SK-N-SH treated with all-trans-retinoic acid at 6 μM for 48 hours (cell line): ENCODE measurements around the gene CUTA.

ENCODE experiments used
- ARNTL ChIP-seq: fragments of 450-650 bp; formaldehyde crosslinking; IDR thresholded peaks from 2 replicates; pipeline ENCODE4 v1.5.0; 2020; ENCODE audit warnings: low read depth, mild to moderate bottlenecking, moderate library complexity, borderline replicate concordance
- ESRRG ChIP-seq: fragments of 250-450 bp; sonication (Bioruptor Pico); IDR thresholded peaks from 2 replicates; pipeline ENCODE4 v1.6.1; 2021; ENCODE audit warnings: mild to moderate bottlenecking
- GLIS3 ChIP-seq: fragments of 250-450 bp; sonication (Bioruptor Pico); IDR thresholded peaks from 2 replicates; pipeline ENCODE4 v1.5.0; 2020; ENCODE audit warnings: mild to moderate bottlenecking, moderate library complexity
- ISL1 ChIP-seq: fragments of 250-450 bp; sonication (Bioruptor Pico); IDR thresholded peaks from 2 replicates; pipeline ENCODE4 v2.1.2; 2022; ENCODE audit warnings: mild to moderate bottlenecking, moderate library complexity
- POU6F1 ChIP-seq: fragments of 250-450 bp; sonication (Bioruptor Pico); IDR thresholded peaks from 2 replicates; pipeline ENCODE4 v1.8.0; 2021; ENCODE audit warnings: low read depth, mild to moderate bottlenecking, moderate library complexity, borderline replicate concordance
- RARB ChIP-seq: fragments of 250-450 bp; sonication (Bioruptor Pico); IDR thresholded peaks from 2 replicates; pipeline ENCODE4 v1.8.0; 2021; ENCODE audit warnings: mild to moderate bottlenecking, moderate library complexity
- ZFP3 ChIP-seq: fragments of 250-450 bp; sonication (Bioruptor Pico); IDR thresholded peaks from 2 replicates; pipeline ENCODE4 v1.5.0; 2020; ENCODE audit warnings: mild to moderate bottlenecking, moderate library complexity
- ZFP30 ChIP-seq: fragments of 450-650 bp; formaldehyde crosslinking; IDR thresholded peaks from 2 replicates; pipeline ENCODE4 v1.5.0; 2022; ENCODE audit warnings: mild to moderate bottlenecking, moderate library complexity
- ZNF565 ChIP-seq: fragments of 450-650 bp; formaldehyde crosslinking; conservative IDR thresholded peaks from 2 replicates; pipeline ENCODE4 v1.5.0; 2020; ENCODE audit warnings: low read depth, mild to moderate bottlenecking, moderate library complexity
- ZNF70 ChIP-seq: fragments of 450-650 bp; formaldehyde crosslinking; IDR thresholded peaks from 2 replicates; pipeline ENCODE4 v1.5.0; 2020; ENCODE audit warnings: mild to moderate bottlenecking, moderate library complexity
- TF ChIP-seq, protein P1 (sequence below): fragments of 250-450 bp; sonication (Bioruptor Pico); IDR thresholded peaks from 2 replicates; pipeline ENCODE4 v1.5.1; 2020; ENCODE audit warnings: low read depth, mild to moderate bottlenecking, moderate library complexity
- TF ChIP-seq, protein P2 (sequence below): fragments of 250-450 bp; sonication (Bioruptor Pico); IDR thresholded peaks from 2 replicates; pipeline ENCODE4 v1.5.1; 2021; ENCODE audit warnings: mild to moderate bottlenecking, moderate library complexity

DNA sequence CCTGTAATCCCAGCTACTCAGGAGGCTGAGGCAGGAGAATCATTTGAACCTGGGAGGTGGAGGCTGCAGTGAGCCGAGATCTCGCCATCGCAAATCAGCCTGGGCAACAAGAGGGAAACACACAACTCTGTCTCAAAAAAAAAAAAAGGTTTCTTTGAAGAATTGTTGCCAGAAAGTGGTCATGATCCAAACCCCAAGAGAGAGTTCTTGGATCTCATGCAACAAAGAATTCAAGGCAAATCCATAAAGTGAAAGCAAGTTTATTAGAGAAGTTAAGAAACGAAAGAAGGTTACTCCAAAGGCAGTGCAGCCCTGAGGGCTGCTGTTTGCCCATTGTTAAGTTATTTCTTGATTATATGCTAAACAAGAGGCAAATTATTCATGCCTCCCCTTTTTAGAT, 40.7 kb downstream of the CUTA start:
- TF ChIP-seq ZFP30 (no peak), ZNF565 (CRISPR knock-in tag) (no peak), ISL1 (no peak), ZFP3 (CRISPR knock-in tag) (no peak), ZNF70 (CRISPR knock-in tag) (no peak), RARB (CRISPR knock-in tag) (no peak), GLIS3 (CRISPR knock-in tag) (no peak), ESRRG (CRISPR knock-in tag) (no peak), ARNTL (CRISPR knock-in tag) (no peak), POU6F1 (CRISPR knock-in tag) (no peak)
- TF ChIP-seq, protein P1, sequence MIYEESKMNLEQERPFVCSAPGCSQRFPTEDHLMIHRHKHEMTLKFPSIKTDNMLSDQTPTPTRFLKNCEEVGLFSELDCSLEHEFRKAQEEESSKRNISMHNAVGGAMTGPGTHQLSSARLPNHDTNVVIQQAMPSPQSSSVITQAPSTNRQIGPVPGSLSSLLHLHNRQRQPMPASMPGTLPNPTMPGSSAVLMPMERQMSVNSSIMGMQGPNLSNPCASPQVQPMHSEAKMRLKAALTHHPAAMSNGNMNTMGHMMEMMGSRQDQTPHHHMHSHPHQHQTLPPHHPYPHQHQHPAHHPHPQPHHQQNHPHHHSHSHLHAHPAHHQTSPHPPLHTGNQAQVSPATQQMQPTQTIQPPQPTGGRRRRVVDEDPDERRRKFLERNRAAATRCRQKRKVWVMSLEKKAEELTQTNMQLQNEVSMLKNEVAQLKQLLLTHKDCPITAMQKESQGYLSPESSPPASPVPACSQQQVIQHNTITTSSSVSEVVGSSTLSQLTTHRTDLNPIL (CRISPR knock-in tag), result no peak
- TF ChIP-seq, protein P2, sequence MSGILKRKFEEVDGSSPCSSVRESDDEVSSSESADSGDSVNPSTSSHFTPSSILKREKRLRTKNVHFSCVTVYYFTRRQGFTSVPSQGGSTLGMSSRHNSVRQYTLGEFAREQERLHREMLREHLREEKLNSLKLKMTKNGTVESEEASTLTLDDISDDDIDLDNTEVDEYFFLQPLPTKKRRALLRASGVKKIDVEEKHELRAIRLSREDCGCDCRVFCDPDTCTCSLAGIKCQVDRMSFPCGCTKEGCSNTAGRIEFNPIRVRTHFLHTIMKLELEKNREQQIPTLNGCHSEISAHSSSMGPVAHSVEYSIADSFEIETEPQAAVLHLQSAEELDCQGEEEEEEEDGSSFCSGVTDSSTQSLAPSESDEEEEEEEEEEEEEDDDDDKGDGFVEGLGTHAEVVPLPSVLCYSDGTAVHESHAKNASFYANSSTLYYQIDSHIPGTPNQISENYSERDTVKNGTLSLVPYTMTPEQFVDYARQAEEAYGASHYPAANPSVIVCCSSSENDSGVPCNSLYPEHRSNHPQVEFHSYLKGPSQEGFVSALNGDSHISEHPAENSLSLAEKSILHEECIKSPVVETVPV (CRISPR knock-in tag), result no peak
